NCI-H82 treated with DMSO at 0.1 percent for 48 hours (cell line): ENCODE results near the gene HORMAD1.
"Not testable (repeated sequence)": the region's sequence is repeated elsewhere in the genome, so short reads cannot be mapped to it uniquely, and the experiment has no call there.

Experiments
- DNase-seq: peaks from one replicate; lab custom pipeline; 2025; ENCODE audit not compliant: unreplicated experiment; lab: John Stamatoyannopoulos, UW

The HORMAD1 gene, protein sequence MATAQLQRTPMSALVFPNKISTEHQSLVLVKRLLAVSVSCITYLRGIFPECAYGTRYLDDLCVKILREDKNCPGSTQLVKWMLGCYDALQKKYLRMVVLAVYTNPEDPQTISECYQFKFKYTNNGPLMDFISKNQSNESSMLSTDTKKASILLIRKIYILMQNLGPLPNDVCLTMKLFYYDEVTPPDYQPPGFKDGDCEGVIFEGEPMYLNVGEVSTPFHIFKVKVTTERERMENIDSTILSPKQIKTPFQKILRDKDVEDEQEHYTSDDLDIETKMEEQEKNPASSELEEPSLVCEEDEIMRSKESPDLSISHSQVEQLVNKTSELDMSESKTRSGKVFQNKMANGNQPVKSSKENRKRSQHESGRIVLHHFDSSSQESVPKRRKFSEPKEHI

DNA sequence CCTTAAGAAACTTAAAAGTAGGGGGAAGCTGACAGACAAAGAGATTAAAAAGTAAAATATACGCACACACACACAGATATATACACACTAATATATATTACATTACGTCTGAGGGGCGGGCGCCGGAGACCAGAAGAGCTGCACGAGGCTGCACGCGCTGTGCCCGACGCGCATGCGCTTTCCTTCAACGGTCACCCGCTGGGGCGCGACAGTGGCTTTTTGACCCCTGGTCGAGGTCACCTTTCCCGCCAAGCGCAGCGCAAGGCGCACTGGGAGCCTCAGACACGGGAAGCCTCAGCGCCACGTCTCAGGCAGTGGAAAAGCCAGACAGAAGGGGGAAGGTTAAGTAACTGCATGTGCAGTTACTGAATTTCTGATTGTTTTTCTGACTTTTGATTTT lies at the start of gene HORMAD1:
TSS of gene HORMAD1 (minus strand) at position 193 of the 400 bp plus-strand sequence. CDS start 1,390 bp downstream, outside the sequence.
- no peak for DNase-seq

DNA sequence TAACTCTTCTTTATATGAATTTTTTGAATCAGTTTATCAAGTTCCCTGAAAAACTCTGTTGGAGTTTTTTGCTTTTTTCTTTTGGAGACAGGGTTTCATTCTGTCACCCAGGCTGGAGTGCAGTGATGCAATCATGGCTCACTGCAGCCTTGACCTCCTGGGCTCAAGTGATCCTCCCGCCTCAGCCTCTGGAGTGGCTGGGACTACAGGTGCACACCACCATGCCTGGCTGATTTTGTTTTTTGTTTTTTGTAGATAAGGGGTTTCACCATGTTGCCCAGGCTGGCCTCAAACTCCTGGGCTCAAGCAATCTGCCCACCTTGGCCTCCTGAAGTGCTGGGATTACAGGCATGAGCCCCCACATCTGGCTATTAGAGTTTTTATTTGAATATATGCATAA lies 47.0 kb upstream of the HORMAD1 start:
- DNase-seq: not testable (repeated sequence)

DNA sequence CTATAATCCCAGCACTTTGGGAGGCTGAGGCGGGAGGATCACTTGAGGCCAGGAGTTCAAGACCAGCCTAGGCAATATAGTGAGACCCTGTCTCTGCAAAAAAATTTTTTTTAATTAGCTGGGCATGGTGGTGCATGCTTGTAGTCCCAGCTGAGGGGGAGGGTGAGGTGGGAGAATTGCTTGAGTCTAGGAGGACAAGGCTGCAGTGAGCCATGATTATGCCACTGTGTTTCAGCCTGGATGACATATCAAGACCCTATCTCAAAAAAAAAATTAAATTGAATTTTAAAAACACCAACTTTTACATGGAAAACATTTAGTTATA lies 45.2 kb upstream of the HORMAD1 start:
- not testable (repeated sequence) for DNase-seq

DNA sequence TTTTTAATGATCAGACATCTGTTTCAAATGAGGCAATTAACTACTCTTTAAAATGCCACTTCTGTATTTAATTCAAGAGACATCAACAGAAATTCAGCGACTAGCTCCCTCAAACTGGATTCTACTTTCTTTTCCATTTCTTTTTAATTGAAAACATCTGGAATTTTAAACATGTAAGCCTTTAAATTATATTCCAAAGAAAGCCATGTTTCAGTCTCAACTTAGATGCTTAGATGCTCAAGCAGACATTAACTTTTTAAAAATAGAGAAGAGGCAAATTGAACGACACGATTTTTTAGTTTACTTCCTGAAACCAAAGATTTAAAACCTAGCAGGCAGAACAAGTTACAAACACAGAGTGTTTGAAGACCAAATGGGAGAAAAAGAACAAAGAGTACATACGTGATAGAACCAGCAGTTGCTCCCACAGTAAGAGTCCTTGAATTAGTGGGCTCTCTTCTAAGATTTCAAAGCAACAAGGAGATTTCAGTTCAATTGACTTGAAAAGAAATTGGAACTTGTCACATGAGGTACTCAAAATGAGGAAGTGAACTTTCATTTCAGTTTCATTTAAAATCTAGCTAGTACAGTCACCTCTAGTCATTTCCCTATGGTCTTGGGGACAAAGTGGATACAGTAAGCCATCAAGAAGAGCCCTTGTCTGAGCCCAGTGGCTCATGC lies 44.7 kb upstream of the HORMAD1 start, which contains the start of gene CTSS:
TSS of gene CTSS (minus strand) at position 483 of the 681 bp plus-strand sequence. CDS start 1,015 bp downstream, outside the sequence.
- DNase-seq: no peak

DNA sequence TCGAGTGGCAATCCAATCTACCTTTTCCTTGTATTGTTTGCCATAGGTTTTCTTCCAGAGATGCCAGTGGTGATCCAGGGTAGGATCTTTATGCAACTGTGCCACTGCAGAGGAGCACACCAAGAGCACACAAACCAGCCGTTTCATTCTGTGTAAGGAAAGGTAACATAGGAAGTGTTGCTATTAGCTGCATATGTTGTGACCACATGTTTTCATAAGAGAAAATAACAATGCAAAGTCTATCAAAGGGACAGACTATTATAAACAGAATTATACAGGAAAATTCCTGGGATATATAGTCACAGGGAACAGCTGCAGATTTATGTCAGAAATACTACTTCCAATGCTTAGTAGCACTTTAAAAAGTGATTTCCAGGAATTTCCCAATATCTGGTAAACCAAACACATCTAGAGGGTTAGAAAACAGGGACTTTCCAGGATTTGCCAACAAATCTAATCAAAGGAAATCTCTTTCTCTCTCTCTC lies 44.0 kb upstream of the HORMAD1 start:
- no peak for DNase-seq

DNA sequence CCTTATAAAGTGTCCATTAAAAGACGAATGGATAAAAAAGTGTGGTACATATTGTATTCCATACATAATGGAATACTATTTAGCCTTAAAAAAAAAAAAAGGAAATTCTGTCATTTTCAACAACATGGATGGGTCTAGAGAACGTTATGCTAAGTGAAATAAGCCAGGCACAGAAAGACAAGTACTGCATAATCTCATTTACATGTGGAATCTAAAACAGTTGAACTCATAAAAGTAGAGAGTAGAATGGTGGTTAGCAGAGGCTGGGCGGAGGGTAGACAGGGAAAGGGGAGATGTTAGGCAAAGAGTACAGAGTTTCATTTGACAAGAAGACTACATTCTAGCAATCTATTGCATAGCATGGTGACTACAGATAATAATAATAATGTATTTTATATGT lies 42.3 kb upstream of the HORMAD1 start:
- no peak for DNase-seq

DNA sequence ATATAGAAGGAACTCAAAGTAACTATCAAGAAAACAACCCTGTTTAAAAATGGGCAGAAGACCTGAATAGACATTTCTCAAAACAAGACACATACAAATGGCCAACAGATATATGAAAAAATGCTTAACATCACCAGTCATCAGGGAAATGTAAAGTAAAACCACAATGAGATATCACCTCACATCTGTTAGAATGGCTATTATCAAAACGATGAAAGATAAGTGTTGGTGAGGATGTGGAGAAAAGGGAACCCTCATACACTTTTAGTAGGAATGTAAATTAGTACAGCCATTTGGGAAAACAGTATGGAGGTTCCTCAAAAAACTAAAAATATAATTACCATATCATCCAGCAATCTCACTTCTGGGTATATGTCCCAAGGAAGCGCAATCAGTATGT lies 41.9 kb upstream of the HORMAD1 start:
- DNase-seq: no peak

DNA sequence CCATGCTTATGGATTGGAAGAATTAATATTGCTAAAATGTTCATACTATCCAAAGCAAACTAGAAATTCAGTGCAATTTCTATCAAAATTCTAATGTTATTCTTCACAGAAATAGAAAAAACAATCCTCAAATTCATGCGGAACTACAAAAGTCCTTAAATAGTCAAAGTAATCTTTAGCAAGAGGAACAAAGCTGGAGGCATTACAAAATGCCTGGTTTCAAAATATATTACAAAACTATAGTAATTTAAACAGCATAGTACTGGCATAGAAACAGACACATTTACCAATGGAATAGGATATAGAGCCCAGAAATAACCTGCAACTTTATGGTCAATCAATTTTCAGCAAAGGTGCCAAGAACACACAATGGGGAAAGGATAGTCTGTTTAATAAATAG lies 41.1 kb upstream of the HORMAD1 start:
- DNase-seq: no peak

DNA sequence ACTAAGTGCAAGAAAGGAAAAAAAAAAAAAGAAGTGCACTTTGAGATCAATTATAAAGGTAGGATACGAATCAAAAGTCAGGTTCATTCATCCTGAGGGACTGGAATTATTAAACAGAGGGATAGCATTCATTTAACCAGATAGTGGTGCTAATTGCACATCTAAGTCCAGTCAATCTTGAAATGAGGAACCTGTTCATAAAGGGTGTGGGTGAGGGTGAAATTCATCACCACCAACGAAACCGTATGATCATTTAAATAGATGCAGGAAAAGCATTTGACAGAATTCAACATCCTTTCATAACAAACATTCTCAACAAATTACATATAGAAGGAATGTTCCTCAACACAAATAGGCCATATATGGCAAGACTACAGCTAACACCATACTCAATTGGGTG lies 39.3 kb upstream of the HORMAD1 start:
- no peak for DNase-seq

DNA sequence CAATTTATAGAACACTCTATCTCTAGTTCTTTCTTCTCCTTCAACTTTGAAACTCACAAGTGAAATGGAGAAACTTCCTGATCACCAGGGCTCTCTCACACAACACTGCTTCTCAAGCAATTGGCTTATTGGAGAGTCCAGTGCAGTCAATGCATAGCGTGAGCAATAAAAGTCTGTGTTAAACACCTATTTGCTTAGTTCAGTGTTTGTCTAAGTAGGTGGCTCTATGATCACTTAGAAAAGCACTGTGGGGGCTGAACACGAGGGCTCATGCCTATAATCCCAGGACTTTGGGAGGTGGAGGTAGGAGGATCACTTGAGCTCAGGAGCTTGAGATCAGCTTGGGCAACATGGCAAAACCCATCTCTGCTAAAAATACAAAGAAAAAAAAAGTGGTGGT lies 32.7 kb upstream of the HORMAD1 start:
- no peak for DNase-seq

DNA sequence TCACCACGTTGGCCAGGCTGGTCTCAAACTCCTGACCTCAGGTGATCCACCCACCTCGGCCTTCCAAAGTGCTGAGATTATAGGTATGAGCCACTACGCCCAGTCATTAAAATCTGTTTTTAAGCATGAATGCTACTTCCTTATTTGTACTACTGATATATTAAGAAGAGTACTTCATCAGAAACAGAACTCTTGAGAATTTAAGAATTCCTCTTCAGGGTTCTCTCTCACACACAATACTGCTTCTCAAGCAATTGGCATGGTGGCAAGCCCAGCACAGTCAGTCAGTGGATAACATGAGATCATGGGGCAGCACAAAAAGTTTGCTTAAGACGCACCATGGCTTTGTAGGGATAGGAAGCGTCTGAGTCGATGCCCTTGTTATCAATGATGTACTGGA lies 30.7 kb upstream of the HORMAD1 start:
- no peak for DNase-seq

DNA sequence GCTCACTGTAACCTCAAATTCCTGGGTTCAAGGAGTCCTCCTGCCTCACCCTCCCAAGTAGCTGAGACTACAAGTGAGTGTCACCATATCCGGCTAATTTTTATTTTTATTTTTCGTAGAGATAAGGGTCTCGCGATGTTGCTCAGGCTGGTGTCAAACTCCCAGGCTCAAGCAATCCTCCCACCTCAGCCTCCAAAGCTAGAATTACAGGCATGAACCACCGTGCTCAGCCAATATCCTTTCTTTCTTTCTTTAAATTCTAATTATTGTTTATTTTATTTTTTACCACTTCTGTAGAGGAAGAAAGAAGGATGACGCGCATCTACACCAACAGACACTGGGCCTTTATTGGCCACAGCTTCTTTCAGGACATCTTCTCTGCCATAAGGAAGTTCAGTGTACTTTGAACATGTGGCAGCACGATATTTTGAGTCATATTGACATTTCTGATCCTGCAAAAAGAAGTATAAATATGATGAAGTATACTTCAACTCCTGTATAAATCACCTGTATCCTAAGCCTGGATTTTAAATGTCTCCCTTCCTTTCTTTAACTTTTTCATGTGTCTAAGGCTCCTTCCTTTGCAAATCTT lies 29.1 kb upstream of the HORMAD1 start:
- DNase-seq: no peak

DNA sequence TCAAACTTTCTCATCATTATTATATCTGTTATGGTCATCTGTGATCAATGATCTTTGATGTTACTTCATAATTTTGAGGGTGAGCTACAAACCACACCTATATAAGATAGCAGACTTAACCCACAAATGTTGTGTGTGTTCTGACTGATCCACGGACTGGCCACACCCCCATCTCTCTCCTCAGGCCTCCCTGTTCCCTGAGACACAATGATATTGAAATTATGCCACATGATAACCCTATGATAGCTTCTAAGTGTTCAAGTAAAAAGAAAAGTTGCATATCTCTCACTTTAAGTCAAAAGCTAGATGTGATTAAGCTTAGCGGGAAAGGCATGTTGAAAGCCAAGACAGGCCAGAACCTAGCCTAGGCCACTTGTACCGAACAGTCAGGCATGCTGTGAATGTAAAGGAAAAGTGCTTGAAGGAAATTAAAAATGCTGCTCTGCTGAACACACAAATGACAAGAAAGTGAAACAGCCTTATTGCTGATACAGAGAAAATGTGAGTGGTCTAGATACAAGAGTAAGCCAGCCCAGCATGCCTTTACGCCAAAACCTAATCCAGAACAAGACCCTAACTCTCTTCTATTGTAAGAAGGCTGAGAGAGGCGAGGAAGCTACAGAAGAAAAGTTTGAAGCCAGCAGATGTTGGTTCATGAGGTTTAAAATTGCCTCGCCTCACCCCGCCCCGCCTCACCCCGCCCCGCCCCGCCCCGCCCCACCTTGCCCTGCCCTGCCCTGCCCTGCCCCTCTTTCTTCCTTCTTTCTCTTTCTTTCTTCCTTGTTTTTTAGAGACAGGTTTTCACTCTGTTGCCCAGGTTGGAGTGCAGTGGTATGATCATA lies 28.4 kb upstream of the HORMAD1 start:
- DNase-seq: no peak

DNA sequence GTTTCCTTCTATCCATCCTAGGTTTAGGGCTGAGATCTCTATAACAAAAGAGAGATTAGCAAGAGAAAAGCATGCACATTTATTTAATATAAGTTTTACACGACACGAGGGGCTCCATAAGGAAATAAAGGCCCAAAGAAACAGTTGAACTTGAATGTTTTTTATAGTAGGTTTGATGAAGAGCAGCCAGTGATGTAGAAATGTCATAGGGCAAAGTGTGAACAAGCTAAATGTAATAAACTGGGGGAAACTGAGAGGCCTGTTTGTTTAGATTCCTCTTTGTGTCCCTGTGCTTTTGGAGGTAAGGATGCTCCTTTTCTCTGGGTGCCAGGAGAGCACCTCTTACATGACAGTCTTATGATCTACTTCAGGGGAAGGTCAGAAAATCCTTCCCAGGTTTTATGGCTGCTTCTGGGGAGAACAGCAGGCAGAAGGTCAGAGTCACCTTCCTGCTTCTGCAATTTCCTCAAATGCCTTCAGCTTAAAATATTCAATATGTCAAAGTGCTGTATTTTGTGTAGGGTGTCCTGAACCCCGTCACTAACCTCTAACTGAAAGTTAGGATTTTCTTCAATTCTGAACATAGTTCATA lies 9.5 kb upstream of the HORMAD1 start:
- no peak for DNase-seq

DNA sequence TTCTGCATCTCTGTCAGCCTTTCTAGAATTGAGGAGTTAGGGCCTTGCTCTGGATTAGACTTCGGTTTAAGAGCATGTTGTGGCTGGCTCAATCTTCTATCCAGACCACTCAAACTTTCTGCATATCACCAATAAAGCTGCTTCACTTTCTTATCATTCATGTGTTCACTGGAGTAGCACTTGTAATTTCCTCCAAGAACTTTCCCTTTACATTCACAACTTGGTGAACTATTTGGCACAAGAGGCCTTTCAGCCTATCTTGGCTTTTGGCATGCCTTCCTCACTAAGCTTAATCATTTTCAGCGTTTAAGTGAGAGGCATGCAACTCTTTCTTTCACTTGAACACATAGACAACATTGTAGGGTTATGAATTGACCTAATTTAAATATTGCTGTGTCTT lies 3.6 kb upstream of the HORMAD1 start:
- DNase-seq: no peak

DNA sequence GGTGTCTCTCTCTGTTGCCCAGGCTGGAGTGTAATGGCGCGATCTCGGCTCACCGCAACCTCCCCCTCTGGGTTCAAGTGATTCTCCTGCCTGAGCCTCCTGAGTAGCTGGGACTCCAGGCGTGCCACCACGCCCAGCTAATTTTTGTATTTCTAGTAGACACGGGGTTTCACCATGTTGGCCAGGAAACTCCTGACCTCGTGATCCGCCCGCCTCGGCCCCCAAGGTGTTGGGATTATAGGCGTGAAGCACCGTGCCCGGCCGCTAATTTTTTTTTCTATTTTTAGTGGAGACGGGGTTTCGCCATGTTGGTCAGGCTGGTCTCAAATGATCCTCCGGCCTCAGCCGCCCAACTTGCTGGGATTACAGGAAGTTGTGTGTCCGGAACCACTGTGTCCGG lies 597 bp downstream of the HORMAD1 start:
- no peak for DNase-seq

DNA sequence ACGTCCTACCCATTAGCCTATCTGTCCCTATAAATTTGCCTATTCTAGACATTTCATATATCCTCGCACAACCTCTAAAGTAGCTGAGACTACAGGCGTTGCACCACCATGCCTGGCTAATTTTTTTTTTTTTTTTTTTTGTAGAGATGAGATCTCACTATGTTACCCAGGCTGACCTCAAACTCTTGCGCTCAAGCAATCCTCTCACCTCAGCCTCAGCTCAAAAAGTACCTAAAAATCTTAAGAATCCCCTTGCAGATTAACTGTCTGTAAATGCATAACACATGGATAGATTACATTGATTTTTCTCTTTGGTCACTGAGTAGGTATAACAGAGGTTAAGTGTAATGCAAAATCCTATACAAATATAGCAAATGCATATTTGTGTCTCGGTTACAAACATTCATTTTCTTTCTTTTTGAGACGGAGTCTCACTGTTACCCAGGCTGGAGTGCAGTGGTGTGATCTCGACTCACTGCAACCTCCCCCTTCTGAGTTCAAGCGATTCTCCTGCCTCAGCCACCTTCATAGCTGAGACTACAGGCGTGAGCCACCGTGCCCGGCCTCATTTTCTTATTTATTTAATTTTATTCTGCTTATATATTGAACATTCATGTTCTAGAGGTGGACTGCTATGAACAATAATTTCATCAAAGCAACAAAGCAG lies 2.3 kb downstream of the HORMAD1 start:
- no peak for DNase-seq

DNA sequence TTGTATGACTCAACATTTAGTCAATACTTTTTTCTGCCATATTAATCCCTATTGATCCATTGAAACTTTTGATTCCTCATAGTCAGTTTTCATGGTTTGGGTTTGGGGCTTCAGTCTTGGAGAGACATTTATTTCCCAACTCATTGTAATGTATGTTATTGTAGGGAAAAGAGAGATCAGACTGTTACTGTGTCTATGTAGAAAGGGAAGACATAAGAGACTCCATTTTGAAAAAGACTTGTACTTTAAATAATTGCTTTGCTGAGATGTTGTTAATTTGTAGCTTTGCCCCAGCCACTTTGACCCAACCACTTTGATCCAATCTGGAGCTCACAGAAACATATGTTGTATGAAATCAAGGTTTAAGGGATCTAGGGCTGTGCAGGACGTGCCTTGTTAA lies 11.7 kb downstream of the HORMAD1 start:
- DNase-seq: not testable (repeated sequence)

DNA sequence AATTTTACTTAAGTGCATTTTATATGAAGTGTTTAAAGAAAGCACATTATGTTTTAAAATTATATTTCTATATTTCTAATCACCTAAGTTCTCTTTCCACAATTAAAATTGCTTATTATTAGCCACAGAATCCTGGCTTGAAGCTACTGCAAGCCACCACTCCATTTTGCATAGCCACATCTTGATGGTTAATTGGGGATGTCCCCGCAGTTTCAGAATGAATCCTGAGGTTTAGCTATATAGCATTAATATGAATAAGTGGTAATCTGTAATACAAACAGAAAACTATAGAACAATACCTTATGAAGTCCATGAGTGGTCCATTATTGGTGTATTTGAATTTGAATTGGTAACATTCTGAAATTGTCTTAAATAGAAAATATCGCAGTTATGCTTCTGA lies 12.1 kb downstream of the HORMAD1 start:
- no peak for DNase-seq

DNA sequence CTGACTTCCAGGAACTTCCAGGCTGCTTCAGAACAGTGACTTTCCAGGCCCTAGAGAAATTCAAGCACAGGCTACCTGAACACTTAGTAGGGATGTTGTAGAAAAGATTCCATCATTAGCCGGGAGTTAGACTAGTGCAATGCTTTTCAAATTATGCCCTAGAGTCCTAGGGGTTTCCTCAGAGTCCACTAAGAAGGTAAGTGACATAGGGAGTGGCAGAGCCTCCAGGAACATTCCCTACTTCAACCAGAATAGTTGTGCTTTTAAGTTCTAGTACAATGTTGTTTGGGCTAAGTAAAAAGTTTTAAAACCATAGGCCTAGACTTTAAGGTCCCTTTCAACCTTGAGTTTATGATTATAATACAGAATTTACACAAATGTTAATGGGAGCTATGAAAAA lies 14.6 kb downstream of the HORMAD1 start:
- no peak for DNase-seq
